ENCODE results near the gene JMJD4.

The JMJD4 gene

DNA sequence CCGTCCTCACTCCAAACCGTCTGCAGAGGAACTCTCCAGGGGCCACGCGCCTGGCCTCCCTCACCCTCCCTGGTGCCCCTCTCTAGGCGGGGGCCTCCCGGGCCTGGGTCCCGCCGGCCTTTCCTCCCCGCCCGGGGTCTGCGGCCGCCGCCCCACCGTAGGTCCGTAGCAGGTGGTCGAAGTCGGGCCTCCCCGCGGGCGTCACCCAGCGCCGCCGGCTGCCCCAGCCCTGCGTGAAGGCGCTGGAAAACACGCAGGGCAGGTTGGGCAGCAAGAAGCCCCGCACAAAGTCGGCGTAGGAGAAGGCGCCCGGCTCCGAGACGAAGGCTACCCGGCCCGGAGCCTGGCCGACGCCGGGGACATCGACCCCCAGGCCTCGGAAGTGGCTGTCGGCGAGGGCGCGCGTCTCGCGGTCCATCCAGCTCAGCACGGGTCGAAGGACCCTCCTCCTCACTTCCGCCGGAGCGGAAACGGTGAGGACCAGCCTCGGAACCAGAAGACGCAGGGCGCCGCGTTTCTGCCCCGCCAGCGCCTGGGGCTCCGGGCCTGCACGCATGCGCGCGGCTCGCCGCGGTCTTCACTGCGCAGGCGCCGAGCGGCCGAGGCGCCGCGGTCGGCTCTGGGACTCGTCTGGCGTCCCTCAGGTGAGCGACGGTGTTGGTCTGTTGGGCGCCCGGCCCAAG, at the start of gene JMJD4, which contains the start of gene SNAP47:
Gene JMJD4, minus strand, starts transcription at position 447 of the 683 bp plus-strand sequence. Its CDS starts 29 bp downstream, at position 418.
Gene SNAP47, plus strand, starts transcription at position 580 of the 683 bp plus-strand sequence. CDS start 12,302 bp downstream, outside the sequence.
- DNase-seq (ENCODE audit: low read depth in 2 of 3, low spot score in 1 of 3): peak; percentile 88 to 90 (median 89)

GRCh38 chr1:227782226-227782625, 47.1 kb upstream of the JMJD4 start:
- no peak for DNase-seq (ENCODE audit: low read depth in 2 of 3, low spot score in 1 of 3)

GRCh38 chr1:227781314-227781930, 46.3 kb upstream of the JMJD4 start:
- DNase-seq (ENCODE audit: low read depth in 2 of 3, low spot score in 1 of 3): no peak

DNA sequence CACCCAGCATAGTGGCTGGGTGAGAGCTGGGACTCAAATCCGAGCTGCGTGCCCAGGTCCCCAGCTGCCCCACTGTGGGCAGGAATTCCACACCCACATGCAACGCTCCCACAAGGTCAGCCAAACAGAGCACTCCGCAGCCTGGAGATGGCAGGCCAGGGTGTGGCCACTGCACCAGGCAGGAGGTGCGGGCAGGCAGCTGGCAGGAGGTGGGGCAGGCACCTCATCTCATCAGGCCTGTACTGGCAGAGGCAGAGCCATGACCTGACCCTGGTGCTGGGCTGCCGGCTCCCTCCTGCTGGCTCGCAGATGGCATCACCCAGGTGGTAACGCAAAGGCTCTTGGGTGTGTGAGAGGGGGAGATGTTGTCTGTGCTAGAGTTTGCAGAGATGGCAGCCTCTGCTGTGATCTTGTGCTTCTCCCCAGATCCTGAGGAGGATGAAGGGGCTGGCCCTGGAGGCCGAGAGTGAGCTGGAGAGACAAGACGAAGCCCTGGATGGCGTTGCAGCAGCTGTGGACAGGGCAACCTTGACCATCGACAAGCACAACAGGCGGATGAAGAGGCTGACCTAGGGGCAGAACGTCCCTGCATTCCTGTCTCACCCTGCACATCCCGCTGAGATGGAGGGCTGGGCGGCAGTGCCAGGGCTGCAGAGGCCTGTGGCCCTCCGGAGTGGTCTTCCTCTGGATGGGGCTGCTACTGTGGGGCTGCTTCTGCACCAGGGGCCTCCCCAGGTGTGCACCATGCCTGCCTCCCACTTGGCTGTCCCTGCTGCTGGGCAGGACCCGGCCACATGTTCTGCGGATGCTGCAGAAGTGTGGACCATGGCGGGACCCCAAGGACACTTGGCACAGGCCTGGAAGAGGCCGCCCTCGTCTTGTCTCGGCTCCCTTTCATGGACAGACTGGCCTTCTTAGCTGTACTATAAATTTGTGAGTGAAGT, 45.3 kb upstream of the JMJD4 start:
- no peak for DNase-seq (ENCODE audit: low read depth in 2 of 3, low spot score in 1 of 3)

- no peak for DNase-seq (ENCODE audit: low read depth in 2 of 3, low spot score in 1 of 3)
These were observed 44.6 kb upstream of the JMJD4 start for GRCh38 chr1:227779685-227780084.

- DNase-seq (ENCODE audit: low read depth in 2 of 3, low spot score in 1 of 3): no peak
These were observed 43.9 kb upstream of the JMJD4 start for GRCh38 chr1:227779021-227779441.

- no peak for DNase-seq (ENCODE audit: low read depth in 2 of 3, low spot score in 1 of 3)
These were observed 43.4 kb upstream of the JMJD4 start for GRCh38 chr1:227778401-227778947.

DNA sequence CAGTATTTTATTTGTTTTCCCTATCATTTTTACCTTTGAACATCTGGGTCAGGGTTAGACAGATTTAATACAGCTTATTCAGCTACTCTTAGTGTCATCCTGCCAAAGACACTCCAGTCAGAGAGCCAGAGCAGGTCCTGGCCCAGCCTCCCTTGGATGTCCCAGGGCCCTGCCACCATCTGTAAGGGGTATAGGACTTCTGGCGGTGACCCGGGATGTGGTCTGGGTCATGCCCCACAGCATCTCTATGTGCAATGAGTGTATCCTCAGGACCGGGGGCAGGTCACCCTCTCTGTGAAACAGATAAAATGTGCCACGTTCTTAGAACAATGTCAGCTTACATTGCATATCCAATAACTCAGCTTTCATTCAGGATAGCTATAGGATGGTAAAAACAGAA, 42.5 kb upstream of the JMJD4 start:
- no peak for DNase-seq (ENCODE audit: low read depth in 2 of 3, low spot score in 1 of 3)

GRCh38 chr1:227777156-227777555, 42.1 kb upstream of the JMJD4 start:
- DNase-seq (ENCODE audit: low read depth in 2 of 3, low spot score in 1 of 3): no peak

DNA sequence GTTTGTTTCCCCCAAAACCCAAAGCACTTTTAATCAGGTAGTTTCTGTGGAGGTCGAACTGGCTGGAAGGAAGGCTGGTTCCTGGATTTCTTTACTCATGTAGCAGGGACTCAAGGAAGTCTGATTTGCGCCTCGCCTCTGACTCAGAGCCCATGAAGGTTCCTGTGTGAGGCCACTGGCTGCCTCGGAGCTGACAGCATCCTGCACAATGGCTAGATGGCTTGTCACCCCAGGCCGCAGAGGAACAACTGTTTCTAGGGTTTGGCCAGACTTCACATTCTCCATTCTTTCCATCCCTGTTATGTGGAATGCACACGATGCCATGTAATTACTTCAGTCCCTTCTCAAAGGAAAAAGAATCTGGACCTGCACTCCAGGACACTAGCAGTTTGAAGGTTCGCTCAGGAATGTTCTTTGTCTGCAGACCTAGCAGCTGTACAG, 41.2 kb upstream of the JMJD4 start:
- DNase-seq (ENCODE audit: low read depth in 2 of 3, low spot score in 1 of 3): no peak

- DNase-seq (ENCODE audit: low read depth in 2 of 3, low spot score in 1 of 3): no peak
These were observed 40.7 kb upstream of the JMJD4 start for GRCh38 chr1:227775841-227776240.

GRCh38 chr1:227774821-227775661, 39.9 kb upstream of the JMJD4 start:
- DNase-seq (ENCODE audit: low read depth in 2 of 3, low spot score in 1 of 3): no peak

GRCh38 chr1:227774051-227774731, 39.1 kb upstream of the JMJD4 start:
- no peak for DNase-seq (ENCODE audit: low read depth in 2 of 3, low spot score in 1 of 3)

DNA sequence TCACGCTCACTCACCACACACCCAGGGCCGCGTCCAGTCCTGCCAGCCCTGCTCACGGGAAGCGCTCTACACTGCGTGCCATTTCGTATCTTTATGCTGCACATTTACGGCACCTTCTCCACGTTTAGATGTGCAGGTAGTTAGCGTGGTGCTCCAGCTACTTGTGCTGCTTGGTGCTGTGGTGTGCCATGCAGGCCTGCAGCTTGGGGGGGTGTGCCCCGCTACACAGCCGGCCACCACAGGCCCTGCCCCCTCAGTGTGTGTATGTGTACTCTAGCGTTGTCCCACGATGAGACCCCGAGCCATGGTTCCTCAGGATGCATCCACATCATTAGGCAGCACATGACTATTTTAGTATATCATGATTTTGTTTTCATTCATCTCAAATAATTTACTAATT, 38.5 kb upstream of the JMJD4 start:
- DNase-seq (ENCODE audit: low read depth in 2 of 3, low spot score in 1 of 3): no peak

GRCh38 chr1:227771771-227772170, 36.7 kb upstream of the JMJD4 start:
- DNase-seq (ENCODE audit: low read depth in 2 of 3, low spot score in 1 of 3): no peak

- DNase-seq (ENCODE audit: low read depth in 2 of 3, low spot score in 1 of 3): no peak
These were observed 36.2 kb upstream of the JMJD4 start for GRCh38 chr1:227771326-227771725.

DNA sequence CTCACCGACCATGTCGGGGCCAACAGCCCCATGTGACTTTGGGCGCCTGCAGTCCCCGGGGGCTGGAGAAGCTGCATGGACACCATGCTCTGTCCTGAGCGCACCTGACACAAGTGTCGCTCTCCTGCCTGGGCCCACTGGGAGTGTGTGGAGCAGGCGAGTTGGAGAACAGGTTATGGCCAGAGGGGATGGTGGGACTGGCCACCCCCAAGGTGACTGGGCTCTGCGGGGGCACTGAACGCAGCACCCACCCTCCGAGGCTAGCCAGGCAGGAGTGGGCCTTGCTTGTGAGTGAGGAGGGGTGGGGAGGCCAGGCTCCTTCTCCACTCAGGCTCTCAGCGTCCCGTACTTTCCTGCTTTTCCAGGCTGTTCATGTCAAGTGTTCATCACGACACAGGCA, 35.7 kb upstream of the JMJD4 start:
- no peak for DNase-seq (ENCODE audit: low read depth in 2 of 3, low spot score in 1 of 3)

GRCh38 chr1:227769936-227770494, 34.9 kb upstream of the JMJD4 start:
- no peak for DNase-seq (ENCODE audit: low read depth in 2 of 3, low spot score in 1 of 3)

Data from stimulated activated CD4-positive, alpha-beta T cell treated with anti-CD3 and anti-CD28 coated beads, Interleukin-12 subunit alpha, Interleukin-12 subunit beta, amount 100 ng/mL, for 48 hours (primary cell).